IPS-NIHi11 (cell line): Measurements from ENCODE around the gene FAM78B.

ENCODE experiments used
- DNase-seq: peaks from one replicate; pipeline ENCODE4 v3.0.0; 2012; ENCODE audit warnings: mixed read lengths, low spot score

The FAM78B gene, protein sequence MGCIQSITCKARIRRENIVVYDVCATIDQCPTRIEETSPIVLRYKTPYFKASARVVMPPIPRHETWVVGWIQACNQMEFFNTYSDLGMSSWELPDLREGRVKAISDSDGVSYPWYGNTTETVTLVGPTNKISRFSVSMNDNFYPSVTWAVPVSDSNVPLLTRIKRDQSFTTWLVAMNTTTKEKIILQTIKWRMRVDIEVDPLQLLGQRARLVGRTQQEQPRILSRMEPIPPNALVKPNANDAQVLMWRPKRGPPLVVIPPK

DNA sequence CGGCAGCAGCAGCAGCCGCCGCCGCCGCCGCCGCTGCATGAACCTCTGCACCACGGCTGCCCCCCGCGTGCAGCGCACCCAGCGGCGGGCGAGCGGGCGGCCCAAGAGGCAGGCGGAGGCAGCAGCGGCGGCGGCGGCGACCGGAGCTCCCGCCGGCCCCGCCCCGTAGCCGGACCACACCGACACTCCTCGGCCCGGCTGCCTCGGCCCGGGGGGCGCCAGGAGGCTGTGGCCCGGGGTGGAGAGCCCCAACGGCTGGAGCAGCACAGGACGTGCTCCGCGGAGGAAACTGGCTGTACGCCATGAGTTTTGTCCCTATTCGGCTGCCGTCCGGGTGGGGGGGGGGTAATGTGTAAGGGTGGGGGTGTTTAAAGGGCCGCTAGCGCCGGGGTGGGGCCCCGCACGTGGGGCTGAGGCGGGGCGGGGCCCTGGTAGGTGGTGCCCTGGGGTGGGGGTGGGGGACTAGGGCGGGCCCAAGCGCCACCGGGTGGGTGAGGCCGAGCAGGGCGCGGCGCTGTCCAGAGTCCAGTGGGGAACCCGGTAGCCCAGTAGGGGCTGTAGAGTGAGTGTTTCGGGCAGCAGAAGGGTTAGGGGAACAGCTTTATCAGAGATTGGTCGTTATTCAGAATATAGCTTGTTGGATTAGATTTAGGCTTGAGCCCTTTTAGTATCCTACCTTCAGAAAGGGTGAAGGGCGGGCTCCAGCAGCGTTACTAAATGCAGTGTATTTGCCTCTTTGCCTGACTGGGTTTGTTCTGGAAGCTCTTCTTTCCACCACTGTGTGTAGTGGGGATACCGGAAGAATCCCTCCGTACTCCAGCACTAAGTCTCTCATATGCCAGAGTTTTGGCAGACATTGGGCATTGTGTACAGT, at the start of gene FAM78B:
Gene FAM78B, minus strand, starts transcription at position 304 of the 874 bp plus-strand sequence. CDS start 753 bp downstream, outside the sequence.
- peak; percentile 83 for DNase-seq

DNA sequence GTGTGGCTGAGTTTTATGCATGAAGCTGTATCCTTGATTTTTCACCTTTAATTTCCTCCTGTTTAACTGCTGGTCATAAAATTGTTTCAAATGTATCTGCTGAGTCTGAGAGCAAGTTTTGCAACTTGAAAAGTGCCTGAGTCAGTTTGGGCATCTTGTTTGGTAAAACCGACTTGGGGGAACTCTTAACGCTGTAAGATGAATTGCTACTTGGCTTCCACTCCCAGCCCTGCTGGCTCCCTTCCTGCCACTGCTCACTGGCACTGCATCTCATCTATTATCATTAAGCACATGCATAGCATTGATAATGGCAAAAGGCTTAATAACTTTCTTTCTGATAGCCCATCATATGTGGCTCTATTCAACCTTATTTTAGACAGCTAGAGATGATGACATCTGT, 35.7 kb upstream of the FAM78B start:
- no peak for DNase-seq

DNA sequence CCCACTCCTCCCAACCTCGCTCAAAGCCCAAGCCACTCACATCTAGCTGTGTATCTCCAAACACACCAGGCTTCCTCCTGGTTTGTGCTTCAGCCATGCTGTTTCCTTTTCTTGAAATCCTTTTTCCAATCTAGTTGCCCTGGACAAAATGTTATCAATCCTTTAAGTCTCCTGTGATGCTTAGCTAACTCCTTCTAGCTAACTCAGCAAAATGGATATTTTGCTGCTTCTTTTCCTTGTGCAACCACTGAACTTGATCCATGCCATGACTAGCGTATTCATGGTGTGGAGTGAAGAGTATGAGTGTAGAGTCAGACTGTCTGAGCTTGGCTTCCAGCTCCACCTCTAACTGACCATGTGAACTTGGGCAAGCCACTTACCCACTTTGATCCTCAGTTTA, 33.9 kb upstream of the FAM78B start:
- no peak for DNase-seq

DNA sequence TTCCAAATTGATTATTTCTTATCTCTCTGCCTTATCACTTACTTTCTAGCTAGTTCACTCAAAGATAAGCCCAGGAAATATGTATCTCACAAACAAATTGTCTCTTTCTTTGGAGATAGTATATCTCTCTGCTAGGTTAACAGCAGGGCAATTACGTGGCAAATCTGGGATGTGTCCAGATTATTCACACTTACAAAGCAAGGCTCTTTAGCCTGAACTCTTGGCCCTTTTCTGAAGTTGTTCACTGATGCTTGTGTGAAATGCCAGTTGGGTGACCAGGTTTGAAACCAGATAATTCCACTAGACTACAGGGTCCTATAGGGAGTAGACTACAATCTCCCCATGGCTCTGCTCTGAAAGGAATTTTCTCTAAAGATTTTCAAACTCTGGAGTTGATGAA, 30.8 kb upstream of the FAM78B start:
- no peak for DNase-seq

DNA sequence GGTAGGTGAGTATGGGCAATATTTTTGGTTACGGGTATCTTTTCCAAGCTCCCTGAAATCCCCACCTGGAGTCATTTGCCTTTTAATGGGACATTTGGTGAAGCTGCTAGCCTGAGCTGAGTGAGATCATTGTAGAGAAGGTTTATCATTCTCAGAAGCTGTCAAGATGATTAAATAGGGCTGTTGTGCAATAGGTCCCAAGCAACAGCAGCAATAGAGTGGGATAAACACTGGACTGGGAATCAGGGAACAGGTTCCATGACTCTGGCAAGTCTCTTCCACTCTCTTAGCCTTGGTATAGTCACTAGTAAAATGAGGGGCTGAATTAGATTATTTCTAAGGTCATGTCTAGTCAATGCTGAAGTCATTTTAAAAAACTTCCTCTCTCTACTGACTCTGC, 30.3 kb upstream of the FAM78B start:
- DNase-seq, result no peak

DNA sequence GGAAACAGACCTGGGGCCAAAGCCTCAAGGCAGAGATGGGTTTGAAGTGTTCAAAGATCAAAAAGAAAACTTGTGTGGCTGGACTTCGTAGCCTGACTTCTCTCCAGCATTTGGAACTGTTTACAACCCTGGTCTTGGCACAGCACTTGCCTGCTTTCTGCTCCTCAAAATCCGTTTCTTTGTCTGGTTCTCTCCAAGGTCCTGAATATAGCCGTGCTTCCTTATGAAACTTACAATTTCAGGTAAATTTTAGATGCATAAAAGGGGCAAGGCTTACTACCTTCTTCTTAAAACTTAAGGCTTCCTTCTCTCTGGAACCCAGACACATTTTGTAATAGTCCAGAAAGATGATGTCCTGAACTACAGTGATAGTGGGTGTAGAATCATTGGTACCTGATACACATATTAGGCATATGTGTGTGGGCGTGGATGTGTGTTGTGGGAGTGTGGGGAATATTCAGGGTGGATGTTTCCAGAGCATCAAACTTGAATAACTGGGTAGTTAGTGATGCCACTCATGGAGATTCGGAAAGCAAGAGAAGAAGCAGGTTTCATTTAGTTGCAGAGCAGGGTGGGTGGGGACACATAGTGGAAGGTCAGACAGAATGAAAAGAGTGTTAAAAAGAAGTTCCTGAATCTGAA, 26.4 kb upstream of the FAM78B start:
- DNase-seq, result no peak

DNA sequence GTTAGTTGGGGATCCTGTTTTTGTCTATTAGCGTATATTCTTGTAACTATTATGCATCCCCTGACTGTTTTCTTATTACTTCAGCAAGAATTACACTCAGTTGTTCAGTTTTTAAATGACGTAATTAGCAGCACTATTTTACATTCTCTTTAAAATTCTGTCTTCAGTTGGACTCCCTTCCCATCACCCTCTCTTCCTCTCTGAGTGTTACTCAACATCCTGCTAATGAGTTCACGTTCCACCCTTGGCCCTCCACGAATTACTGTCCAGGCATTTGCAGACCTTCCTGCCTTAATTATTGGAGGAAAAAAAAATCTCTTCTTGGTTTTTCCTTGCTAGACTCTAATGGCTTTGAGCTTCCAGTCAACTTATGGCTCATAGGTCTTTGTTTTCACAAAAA, 23.6 kb upstream of the FAM78B start:
- no peak for DNase-seq

DNA sequence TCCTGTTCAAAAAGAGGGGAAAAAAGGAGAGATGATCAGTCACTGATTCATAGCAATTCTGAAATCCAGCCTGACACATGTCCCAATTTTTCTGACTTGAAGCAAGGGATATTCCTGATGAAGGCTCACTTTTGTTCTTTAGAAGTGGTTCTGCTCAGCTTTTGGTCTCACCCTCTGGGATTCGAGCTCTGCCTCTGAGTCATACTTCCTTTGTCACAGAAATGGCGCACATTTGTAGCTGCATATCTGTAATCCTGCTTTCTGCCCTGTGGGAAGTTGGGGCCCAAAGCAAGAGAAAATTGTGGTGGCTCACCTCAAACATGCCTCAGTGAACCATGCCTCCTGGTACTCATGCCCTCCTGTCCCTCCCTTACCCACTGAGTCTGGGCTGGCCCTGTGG, 22.3 kb upstream of the FAM78B start:
- DNase-seq, result no peak

DNA sequence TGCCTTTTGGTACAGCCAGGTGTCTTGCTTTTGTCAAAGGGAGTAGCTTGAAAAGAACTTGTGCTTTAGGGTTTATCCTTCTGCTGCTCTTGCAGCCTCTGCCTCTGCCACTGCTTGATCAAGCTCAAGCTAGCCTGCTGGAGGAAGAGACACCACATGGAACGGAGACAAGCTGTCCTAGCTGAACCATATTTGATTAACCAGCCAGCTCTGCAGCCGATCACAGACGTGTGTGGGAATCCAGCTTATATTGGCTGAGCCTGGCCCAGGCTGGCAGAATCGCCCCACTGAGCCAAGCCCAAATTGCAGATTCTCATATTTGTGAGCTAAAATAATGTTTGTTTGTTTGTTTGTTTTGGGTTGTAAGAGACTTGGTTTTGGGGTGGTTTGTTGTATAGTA, 18.7 kb upstream of the FAM78B start:
- DNase-seq, result no peak

DNA sequence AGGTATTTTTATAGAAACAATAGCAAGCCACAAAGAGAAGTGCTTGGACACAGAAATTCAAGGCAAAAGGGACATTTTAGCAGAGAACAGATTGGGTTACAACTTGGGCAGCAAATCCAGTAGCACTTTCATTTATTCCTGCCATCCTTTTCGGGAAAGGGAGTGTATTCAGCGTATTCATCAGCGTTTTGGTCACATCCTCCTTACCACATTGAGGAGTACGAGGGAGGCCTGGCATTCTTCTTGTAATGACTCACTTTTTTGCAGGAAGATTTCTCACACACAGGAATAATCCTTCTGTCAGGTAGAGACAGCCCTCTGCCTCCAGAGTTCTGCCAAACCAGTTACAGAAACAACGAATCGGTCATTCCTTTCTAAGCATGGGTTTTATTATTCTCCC, 18.1 kb upstream of the FAM78B start:
- DNase-seq, result no peak

DNA sequence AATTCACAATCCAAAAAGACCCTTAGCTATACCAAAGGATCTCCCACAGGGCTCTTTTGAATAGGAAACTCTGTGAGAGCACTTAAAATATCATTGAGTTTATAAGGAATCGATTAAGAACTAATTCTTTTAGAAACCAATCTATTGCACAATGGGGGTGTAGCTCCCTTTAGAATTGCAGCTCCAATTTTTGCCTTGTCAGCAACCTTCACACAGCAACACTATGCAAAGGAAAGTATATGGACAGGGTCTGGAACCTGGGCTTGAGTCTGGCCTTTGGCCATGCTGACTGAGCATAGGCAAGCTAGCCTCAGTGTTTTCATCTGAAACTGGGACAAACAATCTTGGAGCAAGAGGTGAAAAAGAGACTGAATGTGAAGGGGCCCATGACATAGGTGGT, 17.2 kb upstream of the FAM78B start:
- no peak for DNase-seq

DNA sequence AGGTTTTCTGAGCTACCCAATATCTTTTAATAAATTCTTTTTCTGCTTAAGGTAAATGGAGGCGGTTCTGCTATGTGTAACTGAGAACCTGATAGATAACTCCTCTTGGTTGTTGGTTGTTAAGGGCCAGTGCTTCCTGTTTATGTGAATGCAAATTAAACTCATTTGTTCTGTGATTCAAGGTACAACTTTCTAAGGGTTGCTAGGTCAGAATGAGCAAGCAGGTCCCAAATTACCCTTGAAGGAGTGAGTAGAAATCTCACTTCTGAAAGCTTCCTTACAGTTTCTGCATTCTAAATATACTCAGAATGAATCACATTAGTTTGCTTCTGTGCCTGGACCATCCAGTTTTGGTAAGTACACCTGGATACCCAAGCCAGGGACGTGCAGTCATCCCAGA, 15.5 kb upstream of the FAM78B start:
- DNase-seq, result no peak

DNA sequence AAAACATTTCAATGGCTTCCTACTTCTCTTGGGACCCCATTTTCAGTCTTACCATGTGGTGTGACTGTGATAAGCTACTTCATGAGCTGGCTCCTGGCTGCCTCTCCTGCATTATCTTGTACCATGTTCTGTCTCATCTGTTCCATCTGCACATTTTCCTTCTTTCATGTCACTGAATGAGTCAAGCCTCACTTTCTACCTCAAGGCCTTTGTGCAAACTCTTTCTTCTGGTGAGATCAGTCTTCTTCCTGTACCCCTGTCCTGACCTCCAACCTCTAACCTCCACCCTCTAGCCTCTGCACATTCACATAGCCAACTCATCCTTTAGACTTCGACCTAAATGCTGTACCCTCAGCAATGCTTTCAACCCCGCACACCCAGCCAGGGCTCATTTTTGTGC, 9.6 kb upstream of the FAM78B start:
- DNase-seq, result no peak

DNA sequence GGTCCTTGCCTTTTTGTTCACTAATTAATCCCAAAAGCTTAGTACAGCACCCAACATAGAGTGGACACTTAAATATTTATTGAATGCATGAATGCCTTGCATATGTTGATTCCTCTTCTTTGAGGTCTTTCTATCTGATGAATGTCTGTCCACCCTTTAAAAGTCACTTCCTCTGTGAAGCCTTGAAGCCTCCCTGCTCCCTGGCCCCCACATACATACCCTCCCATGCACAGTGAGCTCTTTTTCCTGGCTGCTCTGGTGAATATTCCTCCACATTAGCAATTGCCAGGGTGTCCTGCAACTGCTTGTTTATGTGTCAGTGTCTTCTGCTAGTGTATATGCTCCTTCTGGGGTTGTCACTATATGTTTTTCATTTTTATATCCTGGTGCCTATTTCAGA, 8.2 kb upstream of the FAM78B start:
- DNase-seq, result no peak

DNA sequence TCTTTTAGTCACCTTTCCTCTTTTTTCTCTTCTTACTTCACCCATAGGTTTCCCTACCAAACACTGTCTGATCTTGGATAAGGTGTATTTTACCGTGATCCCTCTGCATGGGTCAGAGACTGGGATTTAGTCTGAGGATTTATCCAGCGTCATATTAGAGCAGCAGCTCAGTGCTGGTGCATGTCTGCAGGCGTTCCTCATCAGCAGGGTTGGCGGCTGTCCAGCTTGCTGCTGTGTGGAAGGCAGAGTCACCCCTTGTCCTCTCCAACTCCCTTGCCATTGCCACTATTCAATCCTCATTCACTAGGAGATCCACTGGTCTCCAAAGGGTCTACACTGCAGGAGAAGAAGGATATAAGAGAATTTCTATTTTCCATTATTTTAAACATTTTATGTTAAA, 7.3 kb upstream of the FAM78B start:
- no peak for DNase-seq

DNA sequence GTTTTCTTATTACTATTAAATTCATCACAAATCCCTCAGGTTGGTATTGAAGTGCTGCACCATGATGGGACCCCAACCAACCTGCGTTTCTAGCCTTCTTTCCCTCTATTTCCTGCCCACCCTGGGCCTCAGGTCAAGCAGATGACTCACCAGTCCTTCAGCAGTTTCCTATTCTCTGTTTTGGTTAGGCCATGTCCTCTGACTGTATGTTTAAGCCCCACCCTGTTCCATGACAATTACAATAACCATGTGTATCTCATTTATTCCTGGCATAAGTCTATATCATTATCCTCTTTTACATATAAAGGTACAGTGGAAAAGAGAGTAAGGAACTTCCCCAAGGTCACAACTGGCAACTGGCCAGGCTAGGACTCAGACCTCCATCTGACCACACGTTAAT, 5.3 kb upstream of the FAM78B start:
- no peak for DNase-seq

DNA sequence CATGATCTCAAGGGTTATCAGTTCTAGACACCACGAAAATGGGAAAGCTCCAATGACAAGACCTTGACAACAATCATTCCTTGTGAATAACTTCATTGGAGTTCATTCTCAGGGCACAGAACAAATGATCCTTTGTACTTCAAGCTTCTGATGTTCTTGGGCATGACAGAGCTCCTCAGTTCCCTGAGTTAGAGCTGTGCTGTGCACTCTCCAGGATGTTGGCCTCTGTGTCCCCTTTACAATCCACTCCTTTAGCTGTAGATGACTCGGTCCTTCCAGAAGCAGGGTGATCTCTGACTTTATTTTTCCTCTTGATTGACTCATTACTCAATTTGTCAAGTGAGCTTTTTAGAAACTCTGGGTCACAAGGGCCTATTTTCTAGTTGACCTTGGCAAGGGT, 3.9 kb upstream of the FAM78B start:
- DNase-seq, result no peak

DNA sequence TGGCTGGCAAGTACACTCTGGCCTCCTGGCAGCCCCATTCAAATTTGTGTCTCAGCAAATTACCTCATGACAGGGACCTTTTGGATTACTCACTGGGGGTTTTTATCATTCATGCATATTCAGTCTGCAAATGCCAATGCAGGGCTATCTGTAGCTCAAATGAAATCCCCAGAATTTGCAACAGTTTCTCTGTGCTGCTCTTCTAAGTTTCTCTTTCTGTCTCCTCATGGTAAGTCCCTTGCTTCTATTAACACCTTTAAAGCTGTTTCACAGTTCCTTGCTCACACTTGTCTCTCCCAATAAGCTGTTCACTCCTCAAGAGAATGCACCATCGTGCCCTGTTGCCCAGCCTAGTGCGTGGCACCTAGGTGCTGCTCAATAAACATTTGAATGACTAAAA, 3.3 kb upstream of the FAM78B start:
- no peak for DNase-seq

DNA sequence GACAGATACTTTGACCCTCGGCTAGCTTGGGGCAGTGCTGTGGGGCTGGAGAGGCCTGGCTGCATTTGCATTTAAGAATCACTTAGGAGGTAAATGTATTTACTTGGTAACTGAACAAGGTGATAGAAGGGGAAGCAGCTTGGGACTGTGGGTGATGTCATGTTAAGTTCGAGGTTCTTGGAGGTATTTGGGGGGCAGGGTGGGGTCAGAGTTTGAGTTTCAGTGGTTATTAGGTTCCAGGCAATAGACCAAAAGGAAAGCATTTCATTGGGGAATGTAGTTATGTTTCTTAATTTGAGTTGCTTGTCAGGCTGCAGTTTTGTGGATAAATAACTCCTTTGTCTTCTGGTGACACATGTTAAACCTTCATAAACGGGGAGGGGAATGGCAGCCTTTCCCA, 2.4 kb upstream of the FAM78B start:
- no peak for DNase-seq

DNA sequence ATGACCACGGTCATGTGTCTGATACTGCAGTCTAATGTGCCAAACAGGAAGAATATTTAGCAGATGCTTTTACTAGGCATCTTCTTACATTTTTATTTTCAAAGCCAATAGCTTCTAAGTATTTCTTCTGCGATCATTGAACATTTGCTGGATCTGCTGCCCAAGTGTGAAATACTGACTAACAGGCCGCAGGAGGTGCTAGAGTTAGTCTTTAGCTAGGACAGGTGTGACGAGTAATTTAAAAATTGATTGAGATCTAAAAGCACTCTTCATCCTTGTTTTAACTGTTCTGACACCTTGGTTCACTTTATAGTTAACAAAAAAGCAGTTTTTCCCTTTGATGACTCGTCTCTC, 748 bp upstream of the FAM78B start:
- DNase-seq, result no peak

DNA sequence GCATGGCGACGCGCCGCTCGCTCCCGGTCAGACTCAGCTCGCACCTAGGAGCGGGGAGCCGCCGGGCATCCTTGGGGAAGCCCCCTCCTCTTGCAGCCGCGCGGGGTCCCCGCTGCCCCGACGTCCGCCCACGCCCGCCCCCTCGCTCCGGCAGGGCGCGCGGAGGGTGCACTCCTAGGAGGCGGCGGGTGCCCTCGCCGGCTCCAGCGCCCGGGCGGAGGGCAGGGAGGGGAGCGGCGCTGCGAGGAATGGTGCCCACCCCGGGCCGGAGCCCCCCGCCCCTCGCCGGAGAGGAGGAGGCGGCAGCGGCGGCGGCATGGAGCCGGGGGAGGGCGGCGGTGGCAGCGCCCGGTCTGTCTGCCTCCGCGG, 488 bp downstream of the FAM78B start:
- no peak for DNase-seq

DNA sequence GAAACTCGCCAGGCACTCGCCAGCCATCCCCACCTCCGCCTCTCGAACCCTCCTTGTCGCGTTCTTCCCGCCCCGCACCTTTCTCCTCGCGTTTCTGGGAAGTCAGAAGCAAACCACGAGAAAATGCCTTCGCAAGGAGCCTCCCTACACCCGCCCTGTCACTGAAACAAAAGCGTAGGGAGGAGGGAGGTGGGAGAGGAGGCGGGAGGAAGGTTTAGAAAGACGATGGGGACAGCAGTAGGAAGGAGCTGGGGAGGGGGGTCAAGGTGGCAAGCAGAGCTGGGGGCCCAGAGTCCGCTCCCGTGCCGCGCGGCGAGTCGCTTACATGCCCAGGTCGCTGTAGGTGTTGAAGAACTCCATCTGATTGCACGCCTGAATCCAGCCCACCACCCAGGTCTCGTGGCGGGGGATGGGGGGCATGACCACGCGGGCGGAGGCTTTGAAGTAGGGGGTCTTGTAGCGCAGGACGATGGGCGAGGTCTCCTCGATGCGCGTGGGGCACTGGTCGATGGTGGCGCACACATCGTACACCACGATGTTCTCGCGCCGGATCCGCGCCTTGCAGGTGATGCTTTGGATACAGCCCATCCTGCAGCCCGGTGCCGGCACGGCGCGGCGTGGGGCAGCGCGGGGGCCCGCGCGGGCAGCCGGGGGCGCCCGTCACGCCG, 1.0 kb downstream of the FAM78B start:
- peak; percentile 33 for DNase-seq
